GM21360 (cell line): ENCODE data around the gene GMDS.

Experiments
- ATAC-seq: cut with Tn5 transposase; IDR thresholded peaks from one replicate; pipeline ENCODE4 v1.9.1; 2021; ENCODE audit warnings: mild to moderate bottlenecking, moderate library complexity; ENCODE audit not compliant: unreplicated experiment

Gene GMDS

DNA sequence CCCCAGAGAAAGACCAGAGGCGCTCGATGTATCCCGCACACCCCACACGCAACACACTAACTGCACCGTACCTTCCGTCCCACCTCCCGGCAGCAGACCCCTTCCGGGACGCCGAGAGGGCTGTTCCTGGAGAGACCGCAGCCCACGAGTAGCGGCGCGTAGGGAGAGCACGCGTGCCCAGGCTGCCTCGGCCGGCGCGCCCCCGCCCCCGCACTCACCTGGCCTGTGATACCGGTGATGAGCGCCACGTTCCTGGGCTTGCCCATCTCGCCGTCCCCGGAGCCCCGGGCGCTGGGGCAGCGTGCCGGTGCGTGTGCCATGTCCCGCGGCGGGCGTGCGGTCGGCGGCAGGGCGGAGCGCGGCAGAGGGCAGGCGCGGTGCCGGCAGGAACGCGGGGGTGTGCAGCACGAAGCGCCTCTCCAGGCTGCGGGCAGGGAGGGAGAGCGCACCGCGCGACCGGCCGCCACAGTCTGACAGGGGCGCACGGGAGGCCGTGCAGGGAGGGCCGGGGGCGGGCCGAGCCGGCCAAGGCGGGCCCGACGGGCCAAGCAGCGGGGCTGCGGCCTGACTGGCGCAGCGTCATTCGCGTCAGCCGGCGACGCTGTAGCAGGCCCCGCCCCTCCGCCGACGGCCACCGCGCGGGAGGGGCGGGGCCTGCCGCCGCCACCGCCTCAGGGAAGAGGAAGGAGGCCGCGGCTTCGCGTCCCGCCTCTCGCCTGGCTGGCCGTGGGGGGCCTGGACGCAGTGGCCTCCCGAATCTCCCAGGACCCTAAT, at the start of gene GMDS:
GMDS (minus strand) TSS at position 503 of the 774 bp plus-strand sequence.
- ATAC-seq = peak; percentile 86

DNA sequence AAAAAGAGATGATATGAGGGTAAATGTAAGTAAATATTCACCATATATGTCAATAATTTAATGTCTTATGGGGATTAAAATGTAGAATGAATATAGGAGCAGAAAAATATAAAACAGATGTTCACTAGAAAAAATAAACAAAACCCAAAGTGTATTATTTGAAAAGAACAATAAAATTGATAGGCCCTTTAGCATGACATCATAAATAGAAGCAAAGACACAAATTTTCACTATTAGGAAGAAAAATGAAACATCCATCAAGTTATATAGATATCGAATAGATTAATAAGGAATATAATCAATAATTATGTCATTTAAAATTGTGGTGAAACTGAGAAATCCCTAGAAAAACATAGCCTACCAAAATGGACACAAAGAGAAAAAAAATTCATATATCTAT, 40.1 kb upstream of the GMDS start:
- ATAC-seq = no peak

- ATAC-seq = no peak
Observed at GRCh38 chr6:2275892-2276242, 30.5 kb upstream of the GMDS start.

GRCh38 chr6:2274981-2275891, 29.8 kb upstream of the GMDS start:
- no peak for ATAC-seq

GRCh38 chr6:2272696-2273095, 27.3 kb upstream of the GMDS start:
- ATAC-seq = no peak

GRCh38 chr6:2270054-2270453, 24.6 kb upstream of the GMDS start:
- no peak for ATAC-seq

- no peak for ATAC-seq
Observed at GRCh38 chr6:2266841-2267240, 21.4 kb upstream of the GMDS start.

DNA sequence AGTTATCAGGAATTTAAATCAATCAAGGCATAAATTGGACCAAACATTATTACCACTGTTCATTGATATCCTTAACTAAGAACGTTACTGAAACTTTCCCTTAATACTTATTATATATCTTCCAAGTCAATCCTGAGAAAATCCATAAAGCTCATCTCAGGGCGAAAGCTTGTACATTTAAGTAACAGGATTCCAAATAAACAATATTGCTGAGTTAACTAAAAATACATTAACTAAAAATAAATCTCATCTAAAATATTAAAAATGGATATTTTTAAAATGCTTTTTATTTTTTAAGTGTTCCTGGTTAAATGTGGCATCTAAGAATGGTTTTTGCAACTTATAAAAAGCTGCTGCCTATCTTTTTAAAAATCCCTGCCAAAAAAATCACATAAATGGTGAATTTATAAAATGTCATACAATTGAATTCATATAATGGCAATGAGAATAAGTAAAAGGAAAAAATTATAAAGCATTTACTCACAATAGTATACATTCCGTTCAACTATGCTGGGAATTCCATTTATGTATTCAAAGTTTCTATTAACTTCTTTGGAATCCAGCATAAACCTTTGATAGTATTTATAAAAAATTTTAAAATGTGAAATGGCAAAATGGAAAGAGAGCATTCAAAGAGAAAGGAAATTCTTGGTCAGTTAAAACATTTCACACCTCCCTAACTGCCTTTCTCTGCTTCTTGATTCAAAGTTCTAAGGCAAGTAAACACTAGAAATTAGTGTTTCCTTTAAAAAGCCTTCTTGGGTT, 20.8 kb upstream of the GMDS start:
- ATAC-seq = no peak

GRCh38 chr6:2264932-2265331, 19.5 kb upstream of the GMDS start:
- no peak for ATAC-seq

DNA sequence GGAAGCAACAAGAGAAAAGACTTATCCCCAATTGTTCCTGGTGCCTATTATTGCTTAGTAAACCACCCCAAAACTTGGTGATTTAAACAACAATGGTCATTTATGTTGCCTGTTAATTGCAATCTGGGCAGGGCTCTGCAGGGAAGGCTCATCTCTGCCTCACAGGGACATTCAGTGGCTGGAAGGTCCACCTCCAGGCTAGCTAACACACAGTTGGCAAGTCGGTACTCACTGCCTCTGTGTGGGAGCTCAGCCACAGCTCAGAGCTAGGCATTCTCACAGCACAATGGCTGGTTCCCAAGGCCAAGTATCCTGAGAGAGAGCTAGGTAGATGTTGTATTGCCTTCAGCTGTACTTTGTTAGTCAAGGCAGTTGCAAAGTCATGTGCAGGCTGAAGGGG, 18.5 kb upstream of the GMDS start:
- ATAC-seq = no peak

DNA sequence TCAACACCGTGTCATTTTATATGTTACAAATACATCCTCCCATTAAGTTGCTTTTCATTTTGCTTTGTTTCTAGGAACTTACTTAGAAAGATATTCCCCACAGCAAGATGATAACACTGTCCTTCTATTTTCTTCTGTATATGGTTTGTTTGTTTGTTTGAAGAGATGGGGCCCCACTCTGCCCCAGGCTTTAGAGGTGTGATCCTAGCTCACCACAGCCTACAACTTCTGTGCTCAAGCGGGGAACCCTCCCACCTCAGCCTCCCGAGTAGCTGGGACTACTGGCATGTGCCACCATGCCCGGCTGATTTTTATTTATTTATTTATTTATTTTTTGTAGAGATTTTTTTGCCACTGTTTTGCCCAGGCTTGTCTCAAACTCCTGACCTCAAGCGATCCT, 14.2 kb upstream of the GMDS start:
- ATAC-seq = no peak

DNA sequence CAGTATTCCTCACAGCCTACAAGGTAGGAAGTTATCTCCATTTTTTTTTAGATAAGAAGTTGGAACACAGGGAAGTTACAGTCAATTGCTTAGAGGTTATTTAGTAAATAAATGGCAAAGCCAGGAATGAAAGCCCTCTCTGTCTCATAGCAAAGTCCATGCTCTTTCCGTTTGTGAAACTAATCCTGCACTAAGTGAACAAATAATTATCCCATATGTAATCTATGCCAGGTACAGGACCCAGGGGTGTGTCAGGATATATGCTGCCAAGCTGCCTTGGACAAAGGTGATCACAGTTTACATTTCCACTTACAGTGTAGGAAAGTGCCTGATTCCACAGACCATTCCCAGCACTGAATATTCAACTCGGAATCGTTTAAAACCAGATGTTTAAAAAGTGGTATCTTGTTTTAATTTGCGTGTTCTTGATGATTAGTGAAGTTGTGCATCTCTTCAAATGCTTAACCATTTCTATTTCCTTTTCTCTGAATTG, 13.6 kb upstream of the GMDS start:
- no peak for ATAC-seq

DNA sequence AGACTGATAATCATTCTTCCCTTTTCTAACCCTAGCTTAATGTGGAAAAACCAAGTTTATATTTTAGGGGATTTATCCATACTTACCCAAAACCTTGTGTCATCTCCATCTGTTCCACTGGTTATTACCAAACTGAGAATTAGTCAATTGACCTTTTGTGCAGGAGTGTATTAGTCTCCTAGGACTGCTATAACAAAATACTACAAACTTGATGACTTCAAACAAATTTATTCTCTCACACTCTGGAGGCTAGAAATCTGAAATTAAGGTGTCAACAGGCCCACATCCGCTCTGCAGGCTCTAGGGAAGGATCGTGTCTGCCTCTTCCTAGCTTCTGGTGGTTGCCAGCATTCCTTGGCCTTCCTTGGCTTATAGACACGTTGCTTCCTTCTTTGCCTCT, 12.7 kb upstream of the GMDS start:
- no peak for ATAC-seq

DNA sequence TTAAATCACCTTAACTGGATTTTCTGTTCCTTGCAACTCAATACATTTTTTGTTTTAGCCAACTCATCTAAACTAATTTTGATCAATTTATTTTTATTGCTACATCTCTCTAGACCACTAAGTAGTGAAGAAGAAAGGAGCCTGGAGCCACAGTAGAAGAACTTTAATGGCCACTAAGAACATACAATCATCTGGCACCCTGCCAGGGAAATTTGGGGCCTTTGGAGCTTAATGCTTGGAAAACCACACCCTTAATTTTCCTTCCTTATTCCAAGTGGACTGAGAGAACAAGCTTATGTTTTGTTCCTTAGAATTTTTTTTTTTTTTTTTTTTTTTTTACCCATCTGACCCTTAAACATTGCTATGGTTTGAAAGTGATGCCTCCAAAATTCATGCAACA, 12.0 kb upstream of the GMDS start:
- no peak for ATAC-seq

DNA sequence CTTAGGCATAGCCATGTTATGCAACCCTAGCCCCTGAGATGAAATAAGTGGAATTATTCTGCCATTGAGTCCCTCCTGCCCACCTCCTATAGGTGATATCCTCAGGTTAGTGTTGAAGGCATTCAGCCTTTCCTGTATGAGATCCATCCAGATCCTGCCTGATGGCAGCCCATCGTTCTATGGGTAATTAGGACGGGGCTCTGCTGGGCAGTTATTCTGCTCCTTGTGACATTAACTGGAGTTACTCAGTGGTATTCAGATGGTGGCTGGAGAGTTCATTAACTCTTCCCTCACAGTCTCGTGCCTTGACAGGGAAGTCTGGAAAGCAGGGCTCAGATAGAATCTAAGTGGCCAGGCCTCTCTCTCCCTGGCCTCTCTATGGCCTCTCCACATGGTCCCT, 9.3 kb upstream of the GMDS start:
- ATAC-seq = no peak

- ATAC-seq = no peak
Observed at GRCh38 chr6:2249126-2249525, 3.7 kb upstream of the GMDS start.

DNA sequence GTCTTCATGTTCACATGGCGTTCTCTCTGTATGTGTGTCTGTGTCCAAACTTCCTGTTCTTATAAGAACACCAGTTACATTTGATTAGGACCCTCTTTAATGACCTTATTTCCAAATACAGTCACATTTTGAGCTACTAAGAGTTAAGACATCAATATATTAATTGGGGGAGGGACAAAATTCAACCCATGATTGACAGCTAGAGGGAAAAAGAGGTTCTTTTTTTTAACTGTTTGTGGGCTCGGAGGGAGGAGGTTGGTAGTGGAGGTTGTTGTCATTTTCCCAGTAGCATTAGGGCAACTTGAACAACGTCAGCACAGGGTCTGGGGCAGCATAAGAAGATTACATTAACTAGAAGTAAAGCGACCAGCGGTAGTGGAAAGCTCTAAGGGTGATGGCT, 2.3 kb upstream of the GMDS start:
- ATAC-seq = no peak

GRCh38 chr6:2245877-2246863, 765 bp upstream of the GMDS start:
- ATAC-seq = peak; percentile 5

DNA sequence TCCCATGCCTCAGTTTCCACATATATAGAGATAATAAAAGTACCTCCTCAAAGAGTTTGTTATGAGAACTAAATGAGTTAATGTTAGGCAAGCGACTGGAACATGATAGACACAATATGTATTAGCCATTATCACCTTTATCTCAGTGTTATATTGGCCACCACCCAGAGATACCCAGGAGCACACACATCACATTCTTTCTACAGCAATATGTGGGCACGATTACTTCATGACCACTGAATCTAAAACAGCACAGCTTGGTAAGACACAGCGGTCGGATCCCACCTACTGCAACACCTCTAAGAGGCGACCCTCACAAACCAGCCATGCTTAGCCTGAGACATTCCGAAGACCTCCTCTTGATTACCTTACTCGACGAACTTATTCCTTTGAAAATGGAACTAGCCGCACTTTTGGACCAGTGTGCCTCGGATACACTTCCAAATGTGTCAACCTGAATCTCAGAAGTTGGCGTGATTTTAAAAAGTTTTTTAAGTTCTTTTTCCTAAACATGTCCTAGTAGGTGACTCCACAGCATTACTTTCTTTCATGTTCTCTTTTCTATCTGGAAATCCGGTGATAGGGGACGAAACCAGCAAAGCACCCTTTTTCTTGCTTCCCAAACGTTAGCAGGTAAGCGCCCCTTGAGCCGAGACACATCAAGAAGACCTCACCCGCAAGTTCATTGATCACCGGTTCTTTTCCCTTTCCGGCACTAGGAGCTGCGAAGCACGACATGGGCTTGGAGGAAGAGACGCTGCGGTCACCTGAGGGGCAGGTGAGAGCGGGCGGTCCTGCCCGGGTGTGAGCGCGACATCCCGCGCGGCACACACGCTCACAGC, 923 bp downstream of the GMDS start:
- ATAC-seq = no peak
